NCI-H510A (cell line): ENCODE measurements around the gene A4GALT.

Experiments
- DNase-seq: peaks from one replicate; lab custom pipeline; 2025; lab: John Stamatoyannopoulos, UW

Gene A4GALT

DNA sequence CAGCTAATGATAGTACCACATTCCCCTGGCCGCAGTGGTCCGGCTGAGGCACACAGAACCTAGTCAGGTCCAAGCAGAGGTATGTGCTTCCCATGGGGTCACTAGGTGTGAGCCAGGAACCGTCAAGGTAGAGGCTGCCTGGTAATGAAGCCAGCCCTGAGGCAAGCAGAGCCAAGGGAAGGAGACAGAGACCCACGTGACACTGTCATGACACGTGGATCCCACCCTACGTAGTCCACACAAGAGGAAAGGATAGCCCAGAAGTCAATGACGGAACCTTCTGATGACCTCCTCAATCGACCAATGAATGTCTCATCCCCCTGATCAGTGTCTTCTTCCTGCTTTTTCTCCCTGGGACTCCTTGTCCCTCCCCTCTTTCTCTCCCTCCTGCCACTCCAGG lies 19.0 kb downstream of the A4GALT start:
- no peak for DNase-seq

DNA sequence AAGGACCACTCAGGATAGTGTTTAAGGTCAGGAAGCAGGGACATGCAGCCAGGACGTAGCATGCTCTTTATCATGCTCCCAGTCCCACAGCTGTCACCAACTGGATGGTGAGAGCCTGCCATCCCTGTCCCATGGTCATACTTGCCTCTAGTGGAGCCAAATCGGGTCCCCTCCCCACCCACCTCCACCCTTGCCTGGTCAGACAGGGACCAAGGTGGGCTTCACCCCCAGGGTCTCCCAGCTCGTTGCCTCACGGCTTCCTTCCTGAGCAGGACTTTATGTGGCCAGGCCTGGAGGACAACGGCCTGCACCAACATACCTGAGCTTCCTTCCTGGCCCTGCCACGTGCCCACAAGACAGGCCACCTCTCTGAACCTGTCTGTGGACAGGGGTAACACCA lies 19.8 kb downstream of the A4GALT start:
- no peak for DNase-seq

DNA sequence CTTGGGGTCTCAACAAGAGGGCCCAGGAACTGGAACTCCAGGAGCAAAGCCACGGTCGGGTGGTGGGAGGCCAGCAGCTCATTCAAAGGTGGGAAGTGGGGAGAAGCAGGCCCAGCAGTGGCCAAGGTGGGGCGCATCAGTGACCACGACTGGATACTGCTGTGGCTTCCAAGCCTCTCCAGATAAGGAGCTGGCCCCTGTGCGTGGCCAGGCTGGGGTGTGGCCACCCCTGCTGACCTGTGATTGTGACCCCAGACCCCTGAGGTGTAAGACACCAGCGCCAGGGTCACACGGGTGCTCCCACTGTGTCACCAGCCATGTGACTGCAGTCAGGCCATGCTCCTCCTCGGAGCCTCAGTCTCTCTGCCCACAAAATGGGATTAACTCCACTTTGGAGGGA lies 20.3 kb downstream of the A4GALT start:
- no peak for DNase-seq

DNA sequence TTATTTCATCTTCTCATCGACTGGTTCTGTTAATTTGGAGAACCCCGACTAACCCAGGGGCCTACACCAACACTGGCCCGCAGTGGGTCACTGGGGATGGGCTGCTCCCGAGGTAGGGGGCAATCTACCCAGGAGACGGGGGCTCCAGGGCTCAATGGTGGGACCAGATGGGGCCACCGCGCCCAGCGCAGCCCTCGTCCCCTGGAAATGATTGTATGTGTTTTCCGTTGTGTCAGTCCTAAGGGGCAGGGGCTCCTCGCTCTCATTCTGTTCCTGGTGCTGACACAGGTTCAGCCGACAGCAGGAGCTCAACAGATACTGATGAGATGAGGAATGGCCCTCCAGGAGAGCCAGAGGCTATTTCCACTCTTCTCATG lies 20.7 kb downstream of the A4GALT start:
- no peak for DNase-seq

DNA sequence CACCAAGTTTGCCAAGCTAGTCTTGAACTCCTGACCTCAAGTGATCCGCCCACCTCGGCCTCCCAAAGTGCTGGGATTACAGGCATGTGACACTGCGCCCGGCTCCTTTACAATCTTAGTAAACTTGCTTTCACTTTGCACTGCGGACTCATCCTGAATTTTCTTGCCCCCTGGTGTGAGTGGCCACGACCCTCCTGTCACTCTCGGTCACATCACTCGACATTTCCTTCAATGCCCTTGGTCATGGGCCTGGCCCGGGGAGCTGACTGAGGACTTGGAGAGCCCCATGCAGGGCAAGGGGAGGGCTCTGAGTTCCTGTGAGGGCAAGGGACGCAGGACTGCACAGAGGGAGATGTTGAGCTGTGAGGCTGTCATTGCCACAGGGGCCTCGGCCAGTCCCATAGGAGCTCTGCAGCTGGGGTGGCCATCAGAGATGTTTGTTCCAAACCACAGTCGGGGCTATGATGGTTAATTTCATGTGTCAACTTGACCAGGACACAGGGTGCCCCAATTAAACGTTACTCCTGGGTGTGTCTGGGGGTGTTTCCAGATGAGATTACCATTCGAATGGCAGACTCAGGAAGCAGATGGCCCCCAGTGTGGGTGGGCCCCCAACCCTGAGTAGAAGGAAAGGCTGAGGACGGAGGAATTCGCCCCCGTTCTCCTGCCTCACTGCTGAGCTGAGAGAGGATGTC lies 21.2 kb downstream of the A4GALT start:
- no peak for DNase-seq

DNA sequence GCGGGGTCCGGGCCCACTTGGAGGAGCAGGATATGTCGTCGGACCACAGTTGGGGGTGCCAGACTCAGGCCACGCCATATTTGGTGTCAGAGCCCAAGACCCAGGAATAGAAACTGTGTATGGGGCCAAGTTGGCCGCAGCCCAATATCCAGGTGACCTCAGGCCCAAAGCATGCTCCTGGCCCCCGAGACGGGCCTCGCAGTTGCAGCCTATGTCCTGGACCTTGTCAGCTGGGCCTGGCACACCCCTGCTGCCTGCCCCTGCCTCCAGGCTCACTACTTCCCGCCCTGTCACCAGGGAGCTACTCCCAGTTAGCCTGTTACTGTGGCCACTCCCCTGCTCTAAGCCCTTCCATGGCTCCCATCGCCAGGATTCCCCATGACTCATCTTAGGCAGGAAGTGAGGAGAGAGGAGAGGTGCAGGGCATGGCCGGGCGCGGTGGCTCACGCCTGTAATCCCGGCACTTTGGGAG lies 23.1 kb downstream of the A4GALT start:
- DNase-seq = no peak

DNA sequence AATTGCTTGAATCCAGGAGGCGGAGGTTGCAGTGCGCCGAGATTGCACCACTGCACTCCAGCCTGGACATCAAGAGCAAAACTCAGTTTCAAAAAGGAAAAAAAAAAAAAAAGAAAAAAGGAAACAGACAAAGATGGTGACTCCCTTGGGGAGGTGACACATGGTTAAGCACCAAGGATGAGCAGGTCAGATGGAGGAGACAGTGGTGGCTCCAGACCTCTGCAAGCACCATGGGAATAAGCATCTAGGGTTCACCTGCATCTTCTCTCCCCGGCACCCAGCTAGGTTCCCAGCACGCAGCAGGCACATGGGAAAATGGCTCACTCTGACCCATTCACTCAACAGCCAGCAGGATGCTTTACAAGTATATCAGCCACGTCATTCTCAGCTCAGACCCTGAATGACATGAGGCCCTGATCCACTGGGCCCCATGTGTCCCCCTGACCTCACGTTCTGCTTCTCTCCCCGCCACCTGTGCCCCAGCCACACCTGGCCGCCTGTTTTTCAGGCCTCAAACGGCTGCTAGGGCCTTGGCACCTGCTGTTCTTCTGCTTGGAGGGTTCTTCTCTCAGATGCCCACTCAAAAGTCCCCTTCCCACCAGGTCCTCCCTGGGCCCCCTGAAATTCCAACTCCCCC lies 24.2 kb downstream of the A4GALT start:
- no peak for DNase-seq

DNA sequence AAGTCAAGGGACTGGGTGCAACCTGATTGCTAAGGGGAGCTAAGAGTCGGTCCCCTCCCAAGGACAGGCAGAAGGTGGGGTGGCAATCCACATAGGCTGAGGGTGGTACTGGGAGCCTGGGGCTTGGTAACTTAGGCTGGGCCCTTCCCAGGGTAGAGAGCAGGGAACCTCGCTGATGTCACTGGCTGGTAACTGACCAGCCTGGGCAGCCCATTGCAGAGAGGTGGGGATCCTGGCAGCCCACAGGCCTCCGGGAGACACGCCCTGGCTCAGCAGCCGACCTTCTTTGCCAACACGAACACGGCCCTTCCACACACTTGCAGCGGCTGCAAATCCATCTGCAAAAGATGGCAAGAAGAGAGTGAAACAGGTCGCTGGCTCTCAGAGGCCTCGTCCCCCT lies 25.4 kb downstream of the A4GALT start:
- no peak for DNase-seq

DNA sequence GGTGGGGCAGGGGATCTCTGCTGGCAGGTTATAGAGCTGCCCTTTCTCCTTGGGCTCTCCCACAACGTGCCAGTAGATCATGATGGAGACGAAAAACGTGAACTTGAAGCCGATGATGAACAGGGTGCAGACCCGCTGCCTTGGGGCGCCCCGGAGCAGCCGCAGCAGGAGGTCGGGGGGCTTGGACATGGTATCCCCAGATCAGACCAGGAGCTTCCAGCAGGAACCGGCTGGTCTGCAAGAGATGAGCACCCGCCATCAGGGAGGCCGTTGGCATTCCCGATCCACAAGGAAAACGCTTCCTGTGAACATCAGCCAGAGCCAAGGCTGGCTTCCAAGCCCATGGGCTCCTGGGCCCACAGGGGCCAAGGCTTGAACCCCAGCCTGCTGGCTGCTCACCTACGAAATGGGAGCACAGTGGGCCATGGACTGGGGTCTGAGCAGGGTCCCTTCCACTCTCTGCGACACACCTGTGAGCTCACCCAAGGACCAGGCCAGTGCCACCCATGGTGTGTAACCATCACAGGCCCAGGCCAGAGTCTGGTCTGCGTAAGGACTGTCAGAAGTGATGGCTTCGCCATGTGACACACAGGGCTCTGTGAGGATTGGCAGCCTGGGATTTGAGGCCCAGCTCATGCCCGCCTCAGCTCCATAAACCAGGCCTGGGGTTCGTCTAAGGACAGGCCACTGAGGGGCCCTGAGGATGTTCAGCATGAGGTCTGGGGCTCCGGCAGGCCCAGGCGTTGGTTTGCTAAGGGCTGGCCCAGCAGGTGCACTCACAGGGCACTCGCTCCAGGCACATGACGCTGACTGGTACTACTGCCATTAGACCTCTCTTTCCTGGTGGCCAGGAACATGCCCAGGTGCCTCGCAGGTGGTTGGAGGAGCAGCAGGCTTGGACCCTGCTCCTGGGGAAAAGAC lies 26.6 kb downstream of the A4GALT start:
- no peak for DNase-seq

DNA sequence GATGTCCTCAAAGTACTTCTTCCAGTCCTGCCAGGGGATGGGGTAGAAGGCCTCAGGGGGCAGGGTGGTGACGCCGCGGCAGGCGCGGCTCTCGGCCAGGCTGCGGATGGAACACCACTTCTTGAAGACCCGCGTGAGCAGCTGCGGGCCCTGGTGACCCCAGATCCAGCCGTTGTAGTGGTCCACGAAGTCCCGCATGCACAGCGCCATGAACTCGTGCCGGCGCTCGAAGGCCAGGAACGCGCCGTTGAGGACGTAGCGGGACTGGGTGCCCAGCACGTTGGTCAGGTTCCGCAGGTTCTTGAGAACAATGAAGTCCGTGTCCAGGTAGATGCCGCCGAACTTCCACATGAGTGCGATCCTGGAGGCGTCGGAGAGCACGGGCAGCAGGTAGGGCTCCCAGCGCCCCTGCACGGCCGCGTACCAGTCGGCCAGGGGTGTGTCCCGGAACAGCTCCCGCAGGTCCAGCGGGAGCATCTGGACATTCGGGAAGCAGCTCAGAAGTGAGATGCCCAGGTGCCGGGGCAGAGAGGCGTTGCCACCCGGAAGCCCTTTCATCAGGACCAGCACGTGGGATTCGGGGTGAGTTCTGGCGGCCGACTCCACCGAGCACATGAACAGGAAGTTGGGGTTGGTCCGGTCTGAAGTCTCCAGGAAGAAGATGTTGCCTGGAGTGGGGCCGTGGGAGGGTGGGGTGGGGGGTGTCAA lies 27.5 kb downstream of the A4GALT start:
- DNase-seq = no peak

DNA sequence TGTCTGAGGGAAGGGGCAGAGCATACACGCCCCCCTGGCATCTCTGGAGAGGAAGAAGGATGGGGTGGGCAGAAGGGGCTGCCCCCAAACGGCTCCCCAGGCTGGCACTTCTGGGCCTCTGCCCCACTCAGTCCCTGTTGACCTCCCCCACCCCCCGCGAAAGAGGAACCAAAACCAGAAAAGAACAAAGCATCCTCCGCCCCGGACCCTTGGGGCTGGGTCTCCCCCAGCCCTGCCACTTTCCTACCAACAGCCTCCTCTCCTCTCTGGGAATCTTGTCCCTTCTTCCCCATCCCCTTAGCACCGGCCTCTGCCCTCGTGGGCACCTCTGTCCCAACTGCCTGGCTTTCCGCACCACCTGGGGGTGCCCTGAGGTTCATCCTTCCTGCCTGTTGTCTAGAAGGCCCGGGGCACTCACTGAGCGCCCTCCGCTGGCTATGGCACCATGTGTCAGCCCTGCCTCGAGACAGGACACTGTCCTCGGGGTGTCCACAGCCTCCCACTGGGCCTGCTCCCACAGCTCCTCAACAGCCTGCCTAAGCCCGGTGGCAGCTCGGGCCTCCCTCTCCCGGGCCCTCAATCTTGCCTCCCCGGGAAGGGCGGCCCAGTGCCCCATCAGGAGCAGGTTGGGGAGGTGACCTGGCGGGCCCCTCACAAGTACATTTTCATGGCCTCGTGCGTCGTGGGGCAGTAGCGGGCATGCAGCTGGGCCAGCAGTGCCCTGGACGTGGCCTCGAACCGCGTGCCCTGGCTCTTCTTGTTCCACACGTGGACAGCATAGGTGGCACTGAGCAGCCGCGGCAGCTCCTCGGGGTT lies 28.2 kb downstream of the A4GALT start:
- no peak for DNase-seq

DNA sequence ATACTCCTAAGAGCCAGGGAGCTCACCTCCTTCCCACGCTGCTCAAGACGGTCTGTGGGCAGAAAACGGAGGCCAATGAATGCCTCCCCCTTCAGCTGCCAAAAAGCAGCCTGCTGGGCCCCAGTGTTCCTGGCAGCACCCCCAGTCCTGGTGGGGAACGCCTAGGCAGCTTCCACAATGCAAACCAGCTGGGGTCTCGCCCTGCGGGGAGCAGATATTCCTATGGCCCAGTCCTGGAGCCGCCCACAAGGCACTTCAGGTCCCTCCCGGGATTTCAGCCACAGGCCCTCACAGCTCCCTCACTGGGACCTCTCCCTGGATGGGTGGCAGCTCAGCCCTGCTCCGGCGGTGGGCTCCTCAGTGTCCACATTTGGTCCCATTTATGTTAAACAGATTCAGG lies 29.2 kb downstream of the A4GALT start:
- no peak for DNase-seq

DNA sequence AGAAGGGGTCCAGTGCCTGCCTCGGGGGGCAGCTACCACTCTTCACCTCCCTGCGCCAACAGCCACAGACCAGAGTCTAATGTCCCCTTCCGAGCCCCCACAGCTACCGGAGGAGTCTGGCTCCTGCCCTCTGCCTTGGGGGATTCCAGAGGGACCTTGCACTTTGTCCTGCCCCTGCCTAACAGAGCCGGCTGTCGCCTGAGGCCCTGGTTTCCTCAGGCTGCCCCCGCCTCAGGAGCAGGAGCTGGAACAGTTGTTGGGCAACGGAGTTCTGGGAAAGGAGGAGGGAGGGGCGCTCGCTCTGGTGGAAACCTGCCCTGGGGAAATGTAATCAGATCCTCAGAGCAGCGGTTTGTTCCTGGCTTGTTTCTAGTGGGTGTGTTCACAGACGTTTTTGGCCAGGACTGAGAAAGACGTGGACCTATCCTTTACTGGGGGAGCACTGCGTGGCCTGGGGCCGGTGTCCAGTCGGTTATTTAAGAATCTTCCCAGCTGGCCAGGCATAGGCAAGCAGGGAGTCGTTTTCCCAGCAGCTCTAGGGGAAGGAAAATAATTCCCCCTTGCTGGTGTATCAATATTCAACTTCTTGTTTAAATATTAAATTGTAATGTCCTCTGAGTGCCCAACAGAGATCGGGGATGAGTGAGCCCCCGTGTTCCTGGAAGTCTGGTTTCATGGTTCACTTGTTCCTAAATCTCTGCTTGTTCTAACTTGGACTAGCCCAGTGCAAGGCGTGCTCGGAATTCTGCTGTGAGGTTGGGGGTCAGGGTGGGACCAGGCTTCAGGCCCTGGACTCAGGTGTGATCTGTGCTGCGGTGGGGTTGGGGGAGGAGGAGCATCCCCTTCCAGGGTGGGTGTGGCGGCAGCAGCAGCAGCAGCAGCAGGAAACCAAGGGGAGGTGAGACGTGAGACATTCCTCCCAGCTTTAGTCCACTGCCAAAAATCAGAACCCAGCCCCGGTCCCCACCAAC lies 32.1 kb downstream of the A4GALT start:
- DNase-seq = peak; percentile 10

DNA sequence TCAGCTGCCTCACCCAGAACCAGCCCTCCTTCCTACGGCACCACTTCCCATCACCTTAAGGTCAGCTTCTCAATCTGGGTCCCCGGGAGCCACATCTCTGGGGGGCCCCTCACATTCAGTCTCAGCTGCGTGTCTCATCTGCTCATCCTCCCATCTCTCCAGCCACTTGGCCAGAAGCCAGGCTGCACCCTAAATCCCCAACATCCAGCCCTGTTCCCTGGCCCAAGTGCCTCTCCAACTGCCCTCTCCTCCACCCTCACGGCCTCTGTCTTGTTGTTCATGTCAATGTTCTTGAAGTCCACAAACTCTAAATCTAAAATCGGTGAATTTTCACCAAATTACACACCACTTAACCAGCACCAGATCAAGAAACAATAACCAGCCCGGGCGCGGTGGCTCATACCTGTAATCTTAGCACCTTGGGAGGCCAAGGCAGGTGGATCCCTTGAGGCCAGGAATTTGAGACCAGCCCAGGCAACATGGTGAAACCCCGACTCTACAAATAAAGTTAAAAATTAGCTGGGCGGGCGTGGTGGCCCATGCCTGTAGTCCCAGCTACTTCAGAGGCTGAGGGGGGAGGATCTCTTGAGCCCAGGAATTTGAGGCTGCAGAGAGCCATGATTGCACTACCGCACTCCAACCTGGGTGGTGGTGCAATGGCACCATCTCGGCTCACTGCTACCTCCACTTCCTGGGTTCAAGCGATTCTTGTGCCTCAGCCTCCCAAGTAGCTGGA lies 33.7 kb downstream of the A4GALT start:
- DNase-seq = no peak

DNA sequence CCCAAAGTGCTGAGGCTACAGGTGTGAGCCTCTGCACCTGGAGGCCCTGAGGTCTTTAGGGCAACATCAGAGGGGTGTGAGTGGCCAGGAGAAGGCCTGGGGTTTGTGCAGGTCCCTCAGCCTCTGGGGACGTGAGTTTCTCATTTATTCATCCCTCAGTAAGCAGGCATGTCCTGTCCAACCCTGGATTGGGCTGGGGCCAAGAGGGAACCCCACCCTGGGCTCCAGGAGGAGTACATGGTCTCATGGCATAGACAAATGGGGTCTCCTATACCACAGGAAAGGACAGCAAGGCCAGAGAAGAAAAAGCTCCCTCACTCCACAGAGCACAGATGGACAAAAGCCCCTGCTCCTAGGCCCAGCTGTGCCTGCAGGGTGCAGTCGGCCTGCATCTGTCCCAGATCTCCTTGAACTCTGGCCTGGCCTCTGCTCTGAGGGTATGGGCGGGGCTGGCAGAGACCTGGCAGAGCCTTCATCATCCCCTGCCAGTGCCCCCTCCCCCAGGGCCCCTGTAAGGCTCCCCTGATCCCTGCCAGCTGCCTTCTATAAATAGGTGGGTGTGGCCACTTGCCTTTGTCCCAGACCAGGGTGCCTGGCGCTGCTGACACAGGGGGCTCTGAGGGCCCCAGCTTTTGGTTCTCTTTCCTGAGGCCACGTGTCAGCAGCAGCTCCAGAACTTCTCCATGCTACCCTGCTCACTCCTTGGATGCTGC lies 34.6 kb downstream of the A4GALT start:
- DNase-seq = no peak

DNA sequence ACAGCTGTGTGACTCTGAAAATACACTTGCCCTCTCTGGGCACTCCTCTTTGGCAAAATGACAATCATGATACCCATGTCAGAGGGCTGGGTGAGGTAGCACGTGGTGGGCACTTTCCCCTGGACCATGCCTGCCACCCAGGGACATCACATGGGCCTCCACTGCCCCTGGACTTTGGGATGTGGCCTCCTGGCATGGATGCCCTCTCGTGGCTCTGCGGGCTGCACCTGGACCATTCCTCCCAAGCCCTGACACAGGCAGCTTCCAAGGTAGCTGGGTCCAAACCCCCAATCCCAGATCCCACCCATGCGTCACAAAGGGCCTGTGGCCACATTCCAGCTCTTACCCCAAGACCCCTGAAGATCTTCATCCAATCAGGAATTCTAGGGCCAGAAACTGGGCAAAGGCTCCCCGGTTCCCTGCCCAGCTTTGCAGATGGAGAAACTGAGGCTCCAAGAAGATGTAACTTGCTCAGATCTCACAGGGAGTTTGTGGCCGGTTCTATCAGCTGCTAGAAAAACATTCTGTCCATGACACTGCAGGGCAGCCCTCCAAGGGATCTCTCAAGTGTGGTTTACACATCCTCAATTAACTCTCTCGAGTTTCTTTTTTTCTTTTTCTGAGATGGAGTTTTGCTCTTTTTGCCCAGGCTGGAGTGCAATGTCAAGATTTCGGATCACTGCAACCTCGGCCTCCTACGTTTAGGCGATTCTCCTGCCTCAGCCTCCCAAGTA lies 36.0 kb downstream of the A4GALT start:
- no peak for DNase-seq

DNA sequence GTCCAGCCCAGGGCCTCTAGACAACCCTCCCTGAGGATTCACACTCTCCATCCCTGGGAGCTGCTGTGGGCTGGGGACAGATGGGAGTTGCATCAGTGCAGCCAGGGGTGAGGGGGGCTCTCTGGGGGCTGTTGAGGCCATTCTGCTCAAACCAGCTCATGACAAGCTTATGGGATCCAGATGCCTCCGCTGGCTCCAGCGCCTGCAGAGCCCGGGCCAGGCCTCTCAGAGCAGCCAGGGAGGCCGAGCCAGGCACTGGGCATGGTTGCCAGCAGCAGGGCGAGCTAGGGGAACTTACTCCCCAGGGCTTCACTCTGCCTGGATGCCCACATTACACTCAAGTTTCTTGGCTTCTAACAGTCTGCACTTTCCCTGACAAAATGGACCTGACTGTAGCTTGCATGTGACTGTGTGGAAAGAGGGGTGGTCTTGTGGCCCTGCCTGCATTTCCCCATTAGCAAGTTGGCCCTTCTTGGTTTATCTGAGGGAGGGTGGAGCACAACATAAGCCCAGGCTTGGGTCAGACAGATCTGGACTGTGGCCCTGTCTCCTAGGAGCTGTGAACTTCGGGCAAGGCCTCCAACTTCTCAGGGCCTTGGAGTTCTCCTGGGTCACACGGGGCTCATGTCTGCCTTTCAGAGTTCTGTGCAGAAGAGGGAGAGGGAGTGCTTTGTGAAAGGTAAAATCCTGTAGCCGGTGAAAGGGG lies 36.9 kb downstream of the A4GALT start:
- DNase-seq = no peak
